Ascending aorta (tissue), 2 donors: ENCODE results near the gene CNNM2. TPM values are rescaled to one million over a fixed set of nuclear protein-coding genes. Genes with fewer than 3 reads are reported as not detected.

Experiments
- DNase-seq, 2 donors: peaks; one replicate each; pipeline ENCODE4 v3.0.0-alpha.2; 2019; ENCODE audit warnings: low spot score in 2 of 2
- H3K27ac ChIP-seq, 2 donors: fragments of 200-600 bp; sonication (generic); one replicate each; pipeline ENCODE4 v1.5.1; 2016 to 2017; ENCODE audit warnings: mild to moderate bottlenecking in 1 of 2
- H3K27me3 ChIP-seq: fragments of 200-600 bp; sonication (generic); one replicate; pipeline ENCODE4 v1.5.1; 2017
- H3K36me3 ChIP-seq, 2 donors: fragments of 200-600 bp; sonication (generic); one replicate each; pipeline ENCODE4 v1.5.1; 2016
- H3K4me1 ChIP-seq, 2 donors: fragments of 200-600 bp; sonication (generic); one replicate each; pipeline ENCODE4 v1.5.1; 2016 to 2017; ENCODE audit warnings: mild to moderate bottlenecking in 1 of 2
- H3K4me3 ChIP-seq, 2 donors: fragments of 200-600 bp; sonication (generic); one replicate each; pipeline ENCODE4 v1.5.1; 2016 to 2017; ENCODE audit warnings: mild to moderate bottlenecking in 1 of 2
- H3K9me3 ChIP-seq, 2 donors: fragments of 200-600 bp; sonication (generic); one replicate each; pipeline ENCODE4 v1.5.1; 2016
- CTCF ChIP-seq, 3 experiments: fragments of 200-600 bp in 2 of 3; fragments of 450-650 bp in 1 of 3; sonication (generic) in 2 of 3; IDR thresholded peaks; one replicate each; pipeline ENCODE4 v1.5.1; 2016 to 2019; ENCODE audit warnings: antibody characterized with exemption in 3 of 3, mild to moderate bottlenecking in 1 of 3, moderate library complexity in 1 of 3
- intact Hi-C: fragments of 100-400 bp; cut with DNase I; formaldehyde crosslinking; loops from one replicate; pipeline ENCODE4 v1.15.1; 2023
- total RNA-seq: library from RNA; depleted of rRNA; stranded (reverse); fragments of >200 nt; gene quantifications from one replicate; pipeline ENCODE4 v1.1.0, GENCODE V29; 2016

CNNM2 gene
- total RNA-seq, 1 donor from 2014 or later: 18.7 TPM

- Histone ChIP-seq H3K4me3 (peak overlapping the region; percentile 2 to 57), H3K27ac (peak overlapping the region; percentile 57 to 92), H3K4me1 (peaks cover 4 to 41% of the 10 kb centered on the region in 2 donors), H3K27me3 (no peaks in the 10 kb centered on the region), H3K36me3 (no peaks in the 10 kb centered on the region), H3K9me3 (no peaks in the 10 kb centered on the region)
- no peak for TF ChIP-seq CTCF (IDR thresholded peaks at IDR 0.05)
- intact Hi-C loops: loop anchor here (5.0 kb wide), 1 partner anchor 68 kb away; no protein-coding TSS in a partner anchor
- DNase-seq: no peak
Measured at GRCh38 chr10:103044942-103045489, 126.9 kb downstream of the CNNM2 start.

- intact Hi-C loops: loop anchor here (5.0 kb wide), 1 partner anchor 69 kb away; no protein-coding TSS in a partner anchor
- no peak for TF ChIP-seq CTCF (IDR thresholded peaks at IDR 0.05)
Measured at GRCh38 chr10:103045961-103046360, 127.9 kb downstream of the CNNM2 start.

GRCh38 chr10:103047381-103047780 is 129.3 kb downstream of the CNNM2 start:
- peaks cover 4 to 32% of the 10 kb centered on the region in 2 donors for H3K4me1 ChIP-seq
- H3K27me3 ChIP-seq: no peaks in the 10 kb centered on the region
- TF ChIP-seq CTCF (IDR thresholded peaks at IDR 0.05): no peak
- H3K4me3 ChIP-seq: no peak overlapping the region
- peak overlapping the region; percentile 57 to 92 for H3K27ac ChIP-seq
- no peaks in the 10 kb centered on the region for H3K9me3 ChIP-seq
- H3K36me3 ChIP-seq: no peaks in the 10 kb centered on the region
- no peak for DNase-seq
- intact Hi-C loops: loop anchor here (5.0 kb wide), 1 partner anchor 70 kb away; no protein-coding TSS in a partner anchor

More at GRCh38 chr10:103045961-103046360, 127.9 kb downstream of the CNNM2 start:
- Histone ChIP-seq H3K27me3 (no peaks in the 10 kb centered on the region), H3K4me1 (peaks cover 4 to 40% of the 10 kb centered on the region in 2 donors), H3K9me3 (no peaks in the 10 kb centered on the region), H3K4me3 (no peak overlapping the region), H3K36me3 (no peaks in the 10 kb centered on the region), H3K27ac (peak overlapping the region; percentile 57 to 92)
- no peak for DNase-seq

- no peaks in the 10 kb centered on the region for H3K9me3 ChIP-seq
- intact Hi-C loops: loop anchor here (5.0 kb wide), 1 partner anchor 72 kb away; no protein-coding TSS in a partner anchor
- DNase-seq: peak in 1 of 2 donors; percentile 13
- no peaks in the 10 kb centered on the region for H3K27me3 ChIP-seq
- no peak for TF ChIP-seq CTCF (IDR thresholded peaks at IDR 0.05)
- H3K27ac ChIP-seq: no peak overlapping the region
- no peaks in the 10 kb centered on the region for H3K36me3 ChIP-seq
- H3K4me1 ChIP-seq: peaks cover 1 to 24% of the 10 kb centered on the region in 2 donors
- H3K4me3 ChIP-seq: no peak overlapping the region
Measured at GRCh38 chr10:103049237-103049636, 131.1 kb downstream of the CNNM2 start.

- peak; percentile 16 to 62 (median 59) for TF ChIP-seq CTCF (IDR thresholded peaks at IDR 0.05)
- intact Hi-C loops: no loop called here
- H3K9me3 ChIP-seq: no peaks in the 10 kb centered on the region
- H3K36me3 ChIP-seq: no peaks in the 10 kb centered on the region
- H3K27me3 ChIP-seq: no peaks in the 10 kb centered on the region
- peak overlapping the region; percentile 44 to 46 for H3K4me3 ChIP-seq
- H3K27ac ChIP-seq: peak overlapping the region; percentile 28 to 70
- DNase-seq: peak; percentile 31 to 89
- H3K4me1 ChIP-seq: peaks cover 0 to 22% of the 10 kb centered on the region in 2 donors
Measured at GRCh38 chr10:103053659-103054581, 135.8 kb downstream of the CNNM2 start.
